WI38 (cell line): Measurements from ENCODE around the gene ZNF724.

Experiments
- H3K4me3 ChIP-seq: 2 replicates; pipeline ENCODE4 v1.5.1; 2011; ENCODE audit warnings: low read depth, mild to moderate bottlenecking, control low read depth, low read length
- CTCF ChIP-seq: IDR thresholded peaks from 2 replicates; pipeline ENCODE4 v1.5.1; 2012; ENCODE audit warnings: low read depth, mild to moderate bottlenecking, control low read depth, low read length

Gene ZNF724

GRCh38 chr19:23222998-23223652 is 27.1 kb downstream of the ZNF724 start:
- no peak overlapping the region for H3K4me3 ChIP-seq
- no peak for TF ChIP-seq CTCF

- H3K4me3 ChIP-seq = no peak overlapping the region
- TF ChIP-seq CTCF = no peak
Measured at GRCh38 chr19:23203841-23204344, 46.3 kb downstream of the ZNF724 start.

- TF ChIP-seq CTCF = no peak
- no peak overlapping the region for H3K4me3 ChIP-seq
Measured at GRCh38 chr19:23190341-23190740, 59.9 kb downstream of the ZNF724 start.

GRCh38 chr19:23183251-23183650 is 66.9 kb downstream of the ZNF724 start:
- H3K4me3 ChIP-seq = no peak overlapping the region
- no peak for TF ChIP-seq CTCF
